Measurements from ENCODE around the gene ZNF532. TPM values are rescaled to one million over a fixed set of nuclear protein-coding genes. Genes with fewer than 3 reads are reported as not detected.

Gene ZNF532
- total RNA-seq, 1 experiment from 2014 or later, result 21.1 TPM

- Histone ChIP-seq H3K4me3 (no peak overlapping the region), H2AFZ (no peak overlapping the region), H3F3A (ENCODE audit: insufficient read depth, low read depth) (peaks cover 6% of the 10 kb centered on the region), H3K36me3 (ENCODE audit: low read depth) (no peaks in the 10 kb centered on the region), H3K79me2 (ENCODE audit: low read depth) (no peaks in the 10 kb centered on the region), H3K9me3 (ENCODE audit: insufficient read depth, low read depth) (no peaks in the 10 kb centered on the region), H3K27me3 (ENCODE audit: insufficient read depth, low read depth) (no peaks in the 10 kb centered on the region), H4K20me1 (ENCODE audit: insufficient read depth) (no peaks in the 10 kb centered on the region), H3K9me2 (ENCODE audit: insufficient read depth) (no peaks in the 10 kb centered on the region), H3K27ac (no peak overlapping the region), H3K4me2 (no peak overlapping the region), H3K4me1 (replicated peaks; ENCODE audit: insufficient read depth) (peaks cover 5% of the 10 kb centered on the region)
- no TSS peak for BruUV-seq (replicated peaks)
- intact Hi-C loops (cut with micrococcal nuclease; ENCODE audit: unreplicated experiment), result no loop called here
- ChIA-PET CTCF (no interaction called here), POLR2A (ENCODE audit: unreplicated experiment) (no interaction called here)
- no peak for TF ChIP-seq EZH2 (IDR thresholded peaks at IDR 0.05; ENCODE audit: low read depth)
- no peak for TF ChIP-seq CTCF (conservative IDR thresholded peaks at IDR 0.05)
- no peak for DNase-seq
Measured at GRCh38 chr18:59002974-59003594, 138.4 kb downstream of the ZNF532 start.

- no TSS peak for BruUV-seq (replicated peaks)
- Histone ChIP-seq H3K27ac (no peak overlapping the region), H3K27me3 (ENCODE audit: insufficient read depth, low read depth) (no peaks in the 10 kb centered on the region), H3K4me3 (no peak overlapping the region), H2AFZ (0 out of 2 replicates have a peak overlapping the region, but pooled peaks have one; percentile 37), H3K9me3 (ENCODE audit: insufficient read depth, low read depth) (no peaks in the 10 kb centered on the region), H3K9me2 (ENCODE audit: insufficient read depth) (no peaks in the 10 kb centered on the region; the same call in 1 of the 2 replicates), H3K79me2 (ENCODE audit: low read depth) (no peaks in the 10 kb centered on the region), H4K20me1 (ENCODE audit: insufficient read depth) (no peaks in the 10 kb centered on the region), H3K4me2 (no peak overlapping the region), H3F3A (ENCODE audit: insufficient read depth, low read depth) (peaks cover 17% of the 10 kb centered on the region), H3K4me1 (replicated peaks; ENCODE audit: insufficient read depth) (peaks cover 18% of the 10 kb centered on the region), H3K36me3 (ENCODE audit: low read depth) (no peaks in the 10 kb centered on the region)
- ChIA-PET POLR2A (ENCODE audit: unreplicated experiment) (interaction anchor here (0.6 kb wide), 1 partner anchor 9 kb away, joined by 4 read pairs; no protein-coding TSS in a partner anchor), CTCF (no interaction called here)
- intact Hi-C loops (cut with micrococcal nuclease; ENCODE audit: unreplicated experiment), result no loop called here
- DNase-seq, result peak; percentile 58 to 69
- no peak for TF ChIP-seq CTCF (conservative IDR thresholded peaks at IDR 0.05)
- TF ChIP-seq EZH2 (IDR thresholded peaks at IDR 0.05; ENCODE audit: low read depth), result no peak
Measured at GRCh38 chr18:59005262-59005661, 140.6 kb downstream of the ZNF532 start.

GRCh38 chr18:59006461-59007067 is 141.9 kb downstream of the ZNF532 start:
- no TSS peak for BruUV-seq (replicated peaks)
- H3K4me2 ChIP-seq, result no peak overlapping the region
- H3K4me1 ChIP-seq (replicated peaks; ENCODE audit: insufficient read depth), result peaks cover 18% of the 10 kb centered on the region
- DNase-seq, result no peak
- no peaks in the 10 kb centered on the region for H3K79me2 ChIP-seq (ENCODE audit: low read depth)
- no peaks in the 10 kb centered on the region; the same call in 1 of the 2 replicates for H3K9me2 ChIP-seq (ENCODE audit: insufficient read depth)
- TF ChIP-seq CTCF (conservative IDR thresholded peaks at IDR 0.05), result no peak
- TF ChIP-seq EZH2 (IDR thresholded peaks at IDR 0.05; ENCODE audit: low read depth), result no peak
- ChIA-PET POLR2A (ENCODE audit: unreplicated experiment) (no interaction called here), CTCF (no interaction called here)
- H3F3A ChIP-seq (ENCODE audit: insufficient read depth, low read depth), result peaks cover 17% of the 10 kb centered on the region
- no peak overlapping the region for H3K27ac ChIP-seq
- H3K4me3 ChIP-seq, result no peak overlapping the region
- no peaks in the 10 kb centered on the region for H4K20me1 ChIP-seq (ENCODE audit: insufficient read depth)
- no peak overlapping the region for H2AFZ ChIP-seq
- no peaks in the 10 kb centered on the region for H3K36me3 ChIP-seq (ENCODE audit: low read depth)
- no peaks in the 10 kb centered on the region for H3K9me3 ChIP-seq (ENCODE audit: insufficient read depth, low read depth)
- no peaks in the 10 kb centered on the region for H3K27me3 ChIP-seq (ENCODE audit: insufficient read depth, low read depth)
- intact Hi-C loops (cut with micrococcal nuclease; ENCODE audit: unreplicated experiment), result no loop called here
